Smooth muscle cell (in vitro differentiated cells): ENCODE data around the gene WDR7. TPM values are rescaled to one million over a fixed set of nuclear protein-coding genes. Genes with fewer than 3 reads are reported as not detected.

Experiments
- DNase-seq: peaks from one replicate; lab custom pipeline; 2025; ENCODE audit not compliant: unreplicated experiment; lab: John Stamatoyannopoulos, UW
- H2AFZ ChIP-seq: fragments of 200-600 bp; sonication (generic); 2 replicates; pipeline ENCODE4 v1.6.0; 2016; ENCODE audit warnings: antibody characterized with exemption, low read depth, mild to moderate bottlenecking
- H3F3A ChIP-seq: fragments of 200-600 bp; sonication (generic); 2 replicates; pipeline ENCODE4 v1.6.0; 2017; ENCODE audit warnings: antibody characterized with exemption, low read depth
- H3K27ac ChIP-seq: fragments of 200-600 bp; sonication (generic); 2 replicates; pipeline ENCODE4 v1.5.1; 2016; ENCODE audit warnings: low read depth, mild to moderate bottlenecking
- H3K27me3 ChIP-seq: fragments of 200-600 bp; sonication (generic); 2 replicates; pipeline ENCODE4 v1.6.1; 2016; ENCODE audit warnings: low read depth, mild to moderate bottlenecking
- H3K36me3 ChIP-seq: fragments of 200-600 bp; sonication (generic); 2 replicates; pipeline ENCODE4 v1.5.1; 2016; ENCODE audit warnings: low read depth
- H3K4me1 ChIP-seq: fragments of 200-600 bp; sonication (generic); 2 replicates; pipeline ENCODE4 v1.5.1; 2016; ENCODE audit warnings: low read depth
- H3K4me2 ChIP-seq: fragments of 200-600 bp; sonication (generic); 2 replicates; pipeline ENCODE4 v1.6.0; 2016; ENCODE audit warnings: mild to moderate bottlenecking
- H3K4me3 ChIP-seq: fragments of 200-600 bp; sonication (generic); 2 replicates; pipeline ENCODE4 v1.5.1; 2016; ENCODE audit warnings: mild to moderate bottlenecking
- H3K79me2 ChIP-seq: fragments of 200-600 bp; sonication (generic); 2 replicates; pipeline ENCODE4 v1.6.0; 2016; ENCODE audit warnings: low read depth, mild to moderate bottlenecking
- H3K9ac ChIP-seq: fragments of 200-600 bp; sonication (generic); 2 replicates; pipeline ENCODE4 v1.6.0; 2016; ENCODE audit warnings: low read depth
- H3K9me3 ChIP-seq: fragments of 200-600 bp; sonication (generic); replicated peaks from 2 replicates; pipeline ENCODE4 v1.5.1; 2016; ENCODE audit warnings: low read depth
- H4K20me1 ChIP-seq: fragments of 200-600 bp; sonication (generic); 2 replicates; pipeline ENCODE4 v1.6.0; 2016; ENCODE audit warnings: low read depth
- CTCF ChIP-seq: fragments of 200-600 bp; sonication (generic); IDR thresholded peaks from 2 replicates; pipeline ENCODE4 v1.5.1; 2017; ENCODE audit warnings: borderline replicate concordance, mild to moderate bottlenecking, antibody characterized with exemption; ENCODE audit not compliant: insufficient read depth, poor library complexity, severe bottlenecking
- WGBS: methylation state at CpG from one replicate; pipeline ENCODE4 v1.1.7; 2016; ENCODE audit warnings: low lambda C conversion rate; 5-methylcytosine and 5-hydroxymethylcytosine counted together
- polyA plus RNA-seq: library from polyadenylated mRNA; unstranded; fragments of >200 nt; fragmentation: Nextera tagmentation; extraction: Ambion mirVana; gene quantifications from 2 replicates; pipeline ENCODE4 v1.2.1, GENCODE V29; 2016
- total RNA-seq: library from RNA; depleted of rRNA; stranded (reverse); fragments of >200 nt; gene quantifications from 2 replicates; pipeline ENCODE4 v1.2.3, GENCODE V29; 2014

WDR7 gene
- total and polyA plus RNA-seq, 2 experiments from 2014 or later, result 5.3 to 9.2 TPM

GRCh38 chr18:56743115-56743514 lies 92.0 kb downstream of the WDR7 start:
- Histone ChIP-seq H2AFZ (no peak overlapping the region), H3K4me3 (no peak overlapping the region), H3K79me2 (no peaks in the 10 kb centered on the region), H3K27me3 (no peaks in the 10 kb centered on the region), H3K4me2 (no peak overlapping the region), H3K9me3 (no peaks in the 10 kb centered on the region), H3K4me1 (no peaks in the 10 kb centered on the region), H4K20me1 (no peaks in the 10 kb centered on the region), H3K9ac (no peak overlapping the region), H3K27ac (no peak overlapping the region), H3K36me3 (no peaks in the 10 kb centered on the region), H3F3A (no peaks in the 10 kb centered on the region)
- TF ChIP-seq CTCF, result no peak
- DNase-seq, result no peak
- WGBS, result 92% methylated on average over 4 of the region's 4 CpGs

- Histone ChIP-seq H3K9ac (no peak overlapping the region), H3K4me1 (no peaks in the 10 kb centered on the region), H3K27me3 (no peaks in the 10 kb centered on the region), H3K36me3 (no peaks in the 10 kb centered on the region), H3K79me2 (no peaks in the 10 kb centered on the region), H3K9me3 (no peaks in the 10 kb centered on the region), H3K27ac (no peak overlapping the region), H3F3A (no peaks in the 10 kb centered on the region), H2AFZ (no peak overlapping the region), H4K20me1 (no peaks in the 10 kb centered on the region), H3K4me2 (no peak overlapping the region), H3K4me3 (no peak overlapping the region)
- WGBS, result 100% methylated on average over 1 of the region's 1 CpG
- DNase-seq, result no peak
- no peak for TF ChIP-seq CTCF
These were observed 96.0 kb downstream of the WDR7 start for GRCh38 chr18:56747032-56747658.

- TF ChIP-seq CTCF, result no peak
- Histone ChIP-seq H3K4me2 (no peak overlapping the region), H3K79me2 (no peaks in the 10 kb centered on the region), H4K20me1 (no peaks in the 10 kb centered on the region), H3K9ac (no peak overlapping the region), H2AFZ (no peak overlapping the region), H3K4me3 (no peak overlapping the region), H3K4me1 (no peaks in the 10 kb centered on the region), H3F3A (no peaks in the 10 kb centered on the region), H3K27me3 (no peaks in the 10 kb centered on the region), H3K27ac (no peak overlapping the region), H3K36me3 (no peaks in the 10 kb centered on the region), H3K9me3 (no peaks in the 10 kb centered on the region)
- no peak for DNase-seq
These were observed 96.7 kb downstream of the WDR7 start for GRCh38 chr18:56747857-56748256.

GRCh38 chr18:56748698-56749268 lies 97.6 kb downstream of the WDR7 start:
- no peaks in the 10 kb centered on the region for H3K4me1 ChIP-seq
- TF ChIP-seq CTCF, result peak; percentile 75
- no peak overlapping the region for H3K27ac ChIP-seq
- H3K9ac ChIP-seq, result no peak overlapping the region
- no peaks in the 10 kb centered on the region for H3K27me3 ChIP-seq
- H4K20me1 ChIP-seq, result no peaks in the 10 kb centered on the region
- H3K9me3 ChIP-seq, result no peaks in the 10 kb centered on the region
- H2AFZ ChIP-seq, result no peak overlapping the region
- H3K79me2 ChIP-seq, result no peaks in the 10 kb centered on the region
- no peak for DNase-seq
- H3K4me3 ChIP-seq, result no peak overlapping the region
- H3K36me3 ChIP-seq, result no peaks in the 10 kb centered on the region
- H3K4me2 ChIP-seq, result no peak overlapping the region
- WGBS, result 45% methylated on average over 2 of the region's 2 CpGs
- H3F3A ChIP-seq, result no peaks in the 10 kb centered on the region
